SU-DHL-6 (cell line): ENCODE data around the gene TTR.

Experiments used
- EZH2phosphoT487 ChIP-seq: fragments of 200-600 bp; sonication (generic), shearing (Covaris generic); conservative IDR thresholded peaks from 2 replicates; pipeline ENCODE4 v1.6.1; 2018; ENCODE audit warnings: mild to moderate bottlenecking, antibody characterized with exemption, low read length, moderate library complexity, mixed read lengths
- TF ChIP-seq, protein P1 (sequence below): fragments of 200-600 bp; sonication (generic); IDR thresholded peaks from one replicate; pipeline ENCODE4 v1.5.1; 2017; ENCODE audit warnings: antibody characterized with exemption, mild to moderate bottlenecking, low read length, moderate library complexity; ENCODE audit not compliant: insufficient read depth, poor library complexity, severe bottlenecking

DNA sequence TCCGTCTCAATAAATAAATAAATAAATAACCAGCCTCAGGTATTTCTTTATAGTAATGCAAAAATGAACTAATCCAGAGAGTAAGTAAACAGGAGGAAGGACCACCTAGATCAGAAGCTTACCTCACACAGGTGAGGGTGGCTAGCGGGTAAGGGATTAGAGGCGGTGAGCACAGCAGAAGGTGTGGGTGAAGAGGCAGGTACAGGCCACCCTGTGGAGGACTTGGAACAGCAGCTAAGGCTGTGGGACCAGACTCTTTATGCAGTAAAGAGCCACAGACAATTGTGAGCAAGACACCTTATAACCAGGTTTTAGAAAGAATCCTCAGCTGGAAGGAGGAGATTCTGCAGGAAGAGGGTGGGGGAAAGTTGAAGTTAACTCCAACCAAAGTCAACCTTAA, 34.2 kb upstream of the TTR start:
- TF ChIP-seq, protein P1, sequence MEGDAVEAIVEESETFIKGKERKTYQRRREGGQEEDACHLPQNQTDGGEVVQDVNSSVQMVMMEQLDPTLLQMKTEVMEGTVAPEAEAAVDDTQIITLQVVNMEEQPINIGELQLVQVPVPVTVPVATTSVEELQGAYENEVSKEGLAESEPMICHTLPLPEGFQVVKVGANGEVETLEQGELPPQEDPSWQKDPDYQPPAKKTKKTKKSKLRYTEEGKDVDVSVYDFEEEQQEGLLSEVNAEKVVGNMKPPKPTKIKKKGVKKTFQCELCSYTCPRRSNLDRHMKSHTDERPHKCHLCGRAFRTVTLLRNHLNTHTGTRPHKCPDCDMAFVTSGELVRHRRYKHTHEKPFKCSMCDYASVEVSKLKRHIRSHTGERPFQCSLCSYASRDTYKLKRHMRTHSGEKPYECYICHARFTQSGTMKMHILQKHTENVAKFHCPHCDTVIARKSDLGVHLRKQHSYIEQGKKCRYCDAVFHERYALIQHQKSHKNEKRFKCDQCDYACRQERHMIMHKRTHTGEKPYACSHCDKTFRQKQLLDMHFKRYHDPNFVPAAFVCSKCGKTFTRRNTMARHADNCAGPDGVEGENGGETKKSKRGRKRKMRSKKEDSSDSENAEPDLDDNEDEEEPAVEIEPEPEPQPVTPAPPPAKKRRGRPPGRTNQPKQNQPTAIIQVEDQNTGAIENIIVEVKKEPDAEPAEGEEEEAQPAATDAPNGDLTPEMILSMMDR, result no peak
- no peak for TF ChIP-seq EZH2phosphoT487
